Kidney epithelial cell (primary cell): ENCODE results near the gene THSD4. TPM values are rescaled to one million over a fixed set of nuclear protein-coding genes. Genes with fewer than 3 reads are reported as not detected.

Experiments
- DNase-seq: peaks from one replicate; pipeline ENCODE4 v3.0.0-alpha.2; 2010; ENCODE audit warnings: low read depth
- H3K27me3 ChIP-seq: 2 replicates; pipeline ENCODE4 v1.6.0; 2011; ENCODE audit warnings: low read length; ENCODE audit not compliant: control insufficient read depth, insufficient read depth
- H3K36me3 ChIP-seq: 2 replicates; pipeline ENCODE4 v1.5.1; 2011; ENCODE audit warnings: low read length; ENCODE audit not compliant: control insufficient read depth, insufficient read depth
- H3K4me3 ChIP-seq: 2 replicates; pipeline ENCODE4 v1.5.1; 2011; ENCODE audit warnings: low read depth, mild to moderate bottlenecking, control low read depth, low read length
- CTCF ChIP-seq: IDR thresholded peaks from 2 replicates; pipeline ENCODE4 v1.5.1; 2011; ENCODE audit warnings: mild to moderate bottlenecking, moderate library complexity, low read length, control low read depth, inconsistent platforms; ENCODE audit not compliant: insufficient read depth, poor library complexity, severe bottlenecking
- total RNA-seq: library from RNA; depleted of rRNA; stranded (reverse); fragments of >200 nt; gene quantifications from 2 replicates; pipeline ENCODE4 v1.2.3, GENCODE V29; 2015

Gene THSD4
- total RNA-seq, 1 donor from 2014 or later: 17.7 TPM

GRCh38 chr15:71083349-71083748 lies 31.9 kb upstream of the THSD4 start:
- no peaks in the 10 kb centered on the region for H3K27me3 ChIP-seq
- H3K4me3 ChIP-seq: no peak overlapping the region
- TF ChIP-seq CTCF: no peak
- no peaks in the 10 kb centered on the region for H3K36me3 ChIP-seq
- no peak for DNase-seq

GRCh38 chr15:71084264-71084663 lies 31.0 kb upstream of the THSD4 start:
- Histone ChIP-seq H3K4me3 (no peak overlapping the region), H3K27me3 (no peaks in the 10 kb centered on the region), H3K36me3 (no peaks in the 10 kb centered on the region)
- no peak for DNase-seq
- no peak for TF ChIP-seq CTCF

GRCh38 chr15:71085809-71086208 lies 29.5 kb upstream of the THSD4 start:
- Histone ChIP-seq H3K4me3 (no peak overlapping the region), H3K27me3 (no peaks in the 10 kb centered on the region), H3K36me3 (no peaks in the 10 kb centered on the region)
- DNase-seq: no peak
- TF ChIP-seq CTCF: no peak

GRCh38 chr15:71088155-71088554 lies 27.1 kb upstream of the THSD4 start:
- no peak for TF ChIP-seq CTCF
- no peak for DNase-seq
- H3K36me3 ChIP-seq: no peaks in the 10 kb centered on the region
- no peaks in the 10 kb centered on the region for H3K27me3 ChIP-seq
- H3K4me3 ChIP-seq: no peak overlapping the region

GRCh38 chr15:71088683-71089082 lies 26.6 kb upstream of the THSD4 start:
- no peak for TF ChIP-seq CTCF
- H3K36me3 ChIP-seq: no peaks in the 10 kb centered on the region
- no peaks in the 10 kb centered on the region for H3K27me3 ChIP-seq
- H3K4me3 ChIP-seq: no peak overlapping the region
- DNase-seq: no peak

GRCh38 chr15:71089801-71090200 lies 25.5 kb upstream of the THSD4 start:
- H3K4me3 ChIP-seq: no peak overlapping the region
- no peak for DNase-seq
- no peaks in the 10 kb centered on the region for H3K36me3 ChIP-seq
- TF ChIP-seq CTCF: no peak
- H3K27me3 ChIP-seq: no peaks in the 10 kb centered on the region
